ENCODE data around the gene ATP6V1C2. TPM values are rescaled to one million over a fixed set of nuclear protein-coding genes. Genes with fewer than 3 reads are reported as not detected.

Gene ATP6V1C2
- total and polyA plus RNA-seq, 11 donors: 0.32 to 2.1 (median 0.48) TPM; not detected in 1

DNA sequence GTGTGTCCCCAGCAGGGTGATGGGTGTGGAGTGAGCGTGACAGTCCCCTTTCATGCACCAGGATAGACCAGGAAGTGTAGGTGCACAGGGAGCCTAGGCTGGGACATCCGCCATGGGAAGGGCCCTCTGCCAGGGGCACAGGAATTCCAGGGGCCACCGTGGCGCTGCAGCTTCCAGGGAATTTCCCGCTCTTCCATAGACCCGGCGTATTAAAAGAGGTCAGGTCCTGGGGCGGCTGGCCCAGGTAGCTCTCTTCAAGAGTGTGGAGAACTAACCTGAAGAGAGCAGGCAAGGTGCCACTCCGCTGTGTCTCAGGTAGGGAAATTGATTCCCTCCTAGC, 42.0 kb downstream of the ATP6V1C2 start:
- H3K4me3 ChIP-seq: no peak overlapping the region

GRCh38 chr2:10764096-10764785, 42.8 kb downstream of the ATP6V1C2 start:
- DNase-seq (no peak), ATAC-seq (no peak)
- Histone ChIP-seq H3K9me3 (no peaks in the 10 kb centered on the region), H3K4me3 (no peak overlapping the region), H3K27ac (no peak overlapping the region), H3K4me1 (peaks cover 0 to 16% (median 0%) of the 10 kb centered on the region in 12 donors), H3K27me3 (no peaks in the 10 kb centered on the region), H3K36me3 (no peaks in the 10 kb centered on the region)
- intact Hi-C loops (cut with DNase I): no loop called here
- TF ChIP-seq POLR2A (IDR thresholded peaks at IDR 0.05): no peak
- TF ChIP-seq, protein P1, sequence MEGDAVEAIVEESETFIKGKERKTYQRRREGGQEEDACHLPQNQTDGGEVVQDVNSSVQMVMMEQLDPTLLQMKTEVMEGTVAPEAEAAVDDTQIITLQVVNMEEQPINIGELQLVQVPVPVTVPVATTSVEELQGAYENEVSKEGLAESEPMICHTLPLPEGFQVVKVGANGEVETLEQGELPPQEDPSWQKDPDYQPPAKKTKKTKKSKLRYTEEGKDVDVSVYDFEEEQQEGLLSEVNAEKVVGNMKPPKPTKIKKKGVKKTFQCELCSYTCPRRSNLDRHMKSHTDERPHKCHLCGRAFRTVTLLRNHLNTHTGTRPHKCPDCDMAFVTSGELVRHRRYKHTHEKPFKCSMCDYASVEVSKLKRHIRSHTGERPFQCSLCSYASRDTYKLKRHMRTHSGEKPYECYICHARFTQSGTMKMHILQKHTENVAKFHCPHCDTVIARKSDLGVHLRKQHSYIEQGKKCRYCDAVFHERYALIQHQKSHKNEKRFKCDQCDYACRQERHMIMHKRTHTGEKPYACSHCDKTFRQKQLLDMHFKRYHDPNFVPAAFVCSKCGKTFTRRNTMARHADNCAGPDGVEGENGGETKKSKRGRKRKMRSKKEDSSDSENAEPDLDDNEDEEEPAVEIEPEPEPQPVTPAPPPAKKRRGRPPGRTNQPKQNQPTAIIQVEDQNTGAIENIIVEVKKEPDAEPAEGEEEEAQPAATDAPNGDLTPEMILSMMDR (IDR thresholded peaks at IDR 0.05): no peak
- WGBS, 4 donors: 84 to 91% (median 85%) methylated on average over 17 to 18 of the region's 18 CpGs

More for the DNA sequence above, 42.0 kb downstream of the ATP6V1C2 start:
- DNase-seq (no peak), ATAC-seq (no peak)
- H3K9me3 ChIP-seq: no peaks in the 10 kb centered on the region
- intact Hi-C loops (cut with DNase I): no loop called here
- H3K27me3 ChIP-seq: no peaks in the 10 kb centered on the region
- H3K27ac ChIP-seq: no peak overlapping the region
- TF ChIP-seq, protein P1 (IDR thresholded peaks at IDR 0.05): no peak
- no peak for TF ChIP-seq POLR2A (IDR thresholded peaks at IDR 0.05)
- H3K4me1 ChIP-seq: peaks cover 0 to 16% (median 0%) of the 10 kb centered on the region in 12 donors
- no peaks in the 10 kb centered on the region for H3K36me3 ChIP-seq
- WGBS, 4 donors: 66 to 85% (median 75%) methylated on average over 8 to 9 of the region's 9 CpGs

DNA sequence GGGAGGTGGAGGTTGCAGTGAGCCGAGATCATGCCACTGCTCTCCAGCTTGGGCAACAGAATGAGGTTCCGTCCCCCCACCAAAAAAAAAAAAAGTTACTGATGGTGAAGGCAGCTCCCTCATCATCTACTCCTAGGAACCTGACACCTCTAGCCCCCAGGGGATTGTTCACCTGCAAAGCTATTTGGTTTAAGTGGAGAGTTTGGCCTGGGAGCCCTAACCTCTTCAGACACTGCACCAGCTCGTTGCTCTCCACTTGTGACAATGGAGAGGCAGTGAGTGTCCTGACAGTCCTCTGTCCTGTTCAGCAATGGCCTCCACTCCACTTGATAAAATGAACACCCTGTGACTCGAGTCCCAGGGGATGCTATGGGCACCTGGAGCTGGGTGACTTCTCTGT, 43.5 kb downstream of the ATP6V1C2 start:
- whole genome bisulfite sequencing, 4 donors: 68 to 79% (median 73%) methylated on average over 4 of the region's 4 CpGs
- Histone ChIP-seq H3K27ac (no peak overlapping the region), H3K4me3 (no peak overlapping the region), H3K36me3 (no peaks in the 10 kb centered on the region), H3K9me3 (no peaks in the 10 kb centered on the region), H3K27me3 (no peaks in the 10 kb centered on the region), H3K4me1 (peaks cover 0 to 16% (median 0%) of the 10 kb centered on the region in 12 donors)
- no peak for ATAC-seq
- no peak for DNase-seq
- TF ChIP-seq, protein P1 (IDR thresholded peaks at IDR 0.05): no peak
- no peak for TF ChIP-seq POLR2A (IDR thresholded peaks at IDR 0.05)
- intact Hi-C loops (cut with DNase I): no loop called here

- Histone ChIP-seq H3K27ac (no peak overlapping the region), H3K27me3 (no peaks in the 10 kb centered on the region), H3K36me3 (no peaks in the 10 kb centered on the region), H3K9me3 (no peaks in the 10 kb centered on the region), H3K4me3 (no peak overlapping the region), H3K4me1 (peaks cover 0 to 16% (median 0%) of the 10 kb centered on the region in 12 donors)
- 60 to 100% (median 67%) methylated on average over 1 to 5 of the region's 5 CpGs for WGBS, 4 donors
- intact Hi-C loops (cut with DNase I): no loop called here
- DNase-seq (no peak), ATAC-seq (no peak)
- TF ChIP-seq, protein P1 (IDR thresholded peaks at IDR 0.05): no peak
- TF ChIP-seq POLR2A (IDR thresholded peaks at IDR 0.05): no peak
Measured at GRCh38 chr2:10765461-10765860, 44.0 kb downstream of the ATP6V1C2 start.

Measured in heart left ventricle (tissue), 16 donors.